ENCODE measurements around the gene DDX23.

Gene DDX23

GRCh38 chr12:48827026-48827425 lies 24.9 kb downstream of the DDX23 start:
- H3K9me3 Mint-ChIP-seq: no peaks in the 10 kb centered on the region
- H3K27me3 Mint-ChIP-seq: no peaks in the 10 kb centered on the region
- ATAC-seq (replicated peaks) (no peak), DNase-seq (no peak)
- H3K27ac Mint-ChIP-seq: peak overlapping the region in 1 of 2 donors; percentile 33
- peaks cover 27% of the 10 kb centered on the region for H3K36me3 Mint-ChIP-seq (ENCODE audit: insufficient read depth)
- peaks cover 22 to 26% of the 10 kb centered on the region in 2 donors for H3K4me1 Mint-ChIP-seq (ENCODE audit: low read depth in 2 of 2)
- H3K4me3 Mint-ChIP-seq: no peak overlapping the region

- H3K27me3 Mint-ChIP-seq: no peaks in the 10 kb centered on the region
- H3K4me1 Mint-ChIP-seq (ENCODE audit: low read depth in 2 of 2): peaks cover 22 to 24% of the 10 kb centered on the region in 2 donors
- peaks cover 20% of the 10 kb centered on the region for H3K36me3 Mint-ChIP-seq (ENCODE audit: insufficient read depth)
- DNase-seq (no peak), ATAC-seq (replicated peaks) (no peak)
- no peak overlapping the region for H3K4me3 Mint-ChIP-seq
- H3K9me3 Mint-ChIP-seq: no peaks in the 10 kb centered on the region
- peak overlapping the region in 1 of 2 donors; percentile 33 for H3K27ac Mint-ChIP-seq
Observed at GRCh38 chr12:48826209-48826855, 25.6 kb downstream of the DDX23 start.

DNA sequence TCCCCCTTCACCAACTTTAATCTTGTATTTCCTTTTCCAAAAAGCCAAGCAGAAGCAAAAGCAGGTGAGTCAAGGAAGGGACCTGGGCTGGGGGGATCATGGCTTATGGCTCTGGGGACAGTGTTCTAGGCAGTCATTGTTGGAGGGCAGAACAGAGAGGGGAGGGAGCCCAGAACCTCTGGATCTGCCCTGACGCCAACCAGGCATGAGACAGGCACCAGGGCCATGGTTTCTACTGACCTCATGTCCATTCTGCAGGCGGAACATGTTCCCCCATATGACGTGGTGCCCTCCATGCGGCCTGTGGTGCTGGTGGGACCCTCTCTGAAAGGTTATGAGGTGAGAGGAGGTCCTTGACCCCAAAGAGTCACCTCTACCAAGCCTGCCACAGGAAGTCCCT lies 27.1 kb downstream of the DDX23 start:
- Mint-ChIP-seq H3K4me1 (ENCODE audit: low read depth in 2 of 2) (peaks cover 20 to 24% of the 10 kb centered on the region in 2 donors), H3K4me3 (no peak overlapping the region), H3K9me3 (no peaks in the 10 kb centered on the region), H3K27ac (peak overlapping the region; percentile 48 to 65), H3K27me3 (no peaks in the 10 kb centered on the region), H3K36me3 (ENCODE audit: insufficient read depth) (peaks cover 8% of the 10 kb centered on the region)
- ATAC-seq (replicated peaks) (no peak), DNase-seq (no peak)

DNA sequence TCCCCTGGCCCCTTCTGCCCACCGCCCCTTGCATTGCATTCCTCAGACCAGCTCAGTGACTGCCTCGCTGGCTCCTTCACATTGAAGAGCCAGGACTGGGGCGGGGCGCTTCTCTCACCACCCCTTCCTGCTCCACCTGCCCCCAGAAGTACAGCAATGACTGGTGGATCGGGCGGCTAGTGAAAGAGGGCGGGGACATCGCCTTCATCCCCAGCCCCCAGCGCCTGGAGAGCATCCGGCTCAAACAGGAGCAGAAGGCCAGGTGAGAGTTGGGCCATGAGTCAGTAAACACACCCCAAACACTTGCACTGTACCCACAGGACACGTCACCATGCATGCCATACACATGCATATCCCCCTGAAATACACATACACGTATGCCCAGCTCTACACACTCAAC lies 27.9 kb downstream of the DDX23 start:
- Mint-ChIP-seq H3K27ac (peak overlapping the region; percentile 48 to 65), H3K9me3 (no peaks in the 10 kb centered on the region), H3K27me3 (no peaks in the 10 kb centered on the region), H3K36me3 (ENCODE audit: insufficient read depth) (peaks cover 3% of the 10 kb centered on the region), H3K4me1 (ENCODE audit: low read depth in 2 of 2) (peaks cover 19 to 23% of the 10 kb centered on the region in 2 donors), H3K4me3 (peak overlapping the region in 1 of 2 donors; percentile 0)
- peak; percentile 91 for ATAC-seq (replicated peaks)
- DNase-seq: peak; percentile 32 to 50 (median 33)

DNA sequence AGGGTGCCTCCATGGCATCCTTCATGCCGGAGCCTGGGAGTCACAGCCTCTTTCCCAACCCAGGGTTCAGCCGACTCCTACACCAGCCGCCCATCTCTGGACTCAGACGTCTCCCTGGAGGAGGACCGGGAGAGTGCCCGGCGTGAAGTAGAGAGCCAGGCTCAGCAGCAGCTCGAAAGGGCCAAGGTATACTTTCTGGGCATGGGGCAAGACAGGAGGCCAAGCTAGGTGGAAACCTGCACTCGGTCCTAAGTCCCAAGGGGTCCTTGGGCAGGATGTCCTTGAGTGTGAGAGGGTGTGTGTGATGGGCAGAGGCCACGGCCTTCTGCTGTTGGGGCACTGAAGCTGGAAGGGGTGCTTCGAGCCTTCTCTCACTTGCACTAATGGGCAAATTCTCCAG lies 28.7 kb downstream of the DDX23 start:
- Mint-ChIP-seq H3K36me3 (ENCODE audit: insufficient read depth) (no peaks in the 10 kb centered on the region), H3K4me1 (ENCODE audit: low read depth in 2 of 2) (peaks cover 18 to 26% of the 10 kb centered on the region in 2 donors), H3K4me3 (no peak overlapping the region), H3K27me3 (no peaks in the 10 kb centered on the region), H3K9me3 (no peaks in the 10 kb centered on the region), H3K27ac (peak overlapping the region; percentile 1 to 48)
- no peak for ATAC-seq (replicated peaks)
- no peak for DNase-seq

GRCh38 chr12:48822711-48823110 lies 29.3 kb downstream of the DDX23 start:
- Mint-ChIP-seq H3K9me3 (no peaks in the 10 kb centered on the region), H3K4me3 (no peak overlapping the region), H3K27ac (peak overlapping the region in 1 of 2 donors; percentile 1), H3K27me3 (no peaks in the 10 kb centered on the region), H3K36me3 (ENCODE audit: insufficient read depth) (peaks cover 3% of the 10 kb centered on the region), H3K4me1 (ENCODE audit: low read depth in 2 of 2) (peaks cover 23 to 31% of the 10 kb centered on the region in 2 donors)
- ATAC-seq (replicated peaks) (no peak), DNase-seq (no peak)

DNA sequence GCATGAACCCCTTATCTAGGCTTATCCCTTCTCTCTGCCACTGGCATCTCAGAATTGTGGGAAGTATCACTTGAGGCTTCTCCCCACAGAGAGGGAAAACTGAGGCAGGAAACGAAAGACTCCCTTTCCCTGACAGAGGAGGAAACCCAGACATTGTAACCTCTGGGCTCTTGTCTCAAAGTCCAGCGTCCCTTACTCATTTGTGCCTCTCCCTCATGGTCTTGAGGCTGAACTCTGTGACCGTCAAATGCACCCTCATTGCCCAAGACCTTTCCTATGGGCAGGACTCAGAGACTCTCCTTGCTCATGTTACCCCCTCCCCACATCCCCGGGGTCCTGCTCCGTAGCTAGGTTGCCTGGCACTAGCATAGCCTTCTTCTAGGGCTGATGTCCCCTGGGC lies 29.8 kb downstream of the DDX23 start:
- DNase-seq (no peak), ATAC-seq (replicated peaks) (no peak)
- H3K27ac Mint-ChIP-seq: peak overlapping the region in 1 of 2 donors; percentile 3
- no peaks in the 10 kb centered on the region for H3K9me3 Mint-ChIP-seq
- H3K36me3 Mint-ChIP-seq (ENCODE audit: insufficient read depth): peaks cover 3% of the 10 kb centered on the region
- no peaks in the 10 kb centered on the region for H3K27me3 Mint-ChIP-seq
- peaks cover 29 to 33% of the 10 kb centered on the region in 2 donors for H3K4me1 Mint-ChIP-seq (ENCODE audit: low read depth in 2 of 2)
- no peak overlapping the region for H3K4me3 Mint-ChIP-seq

DNA sequence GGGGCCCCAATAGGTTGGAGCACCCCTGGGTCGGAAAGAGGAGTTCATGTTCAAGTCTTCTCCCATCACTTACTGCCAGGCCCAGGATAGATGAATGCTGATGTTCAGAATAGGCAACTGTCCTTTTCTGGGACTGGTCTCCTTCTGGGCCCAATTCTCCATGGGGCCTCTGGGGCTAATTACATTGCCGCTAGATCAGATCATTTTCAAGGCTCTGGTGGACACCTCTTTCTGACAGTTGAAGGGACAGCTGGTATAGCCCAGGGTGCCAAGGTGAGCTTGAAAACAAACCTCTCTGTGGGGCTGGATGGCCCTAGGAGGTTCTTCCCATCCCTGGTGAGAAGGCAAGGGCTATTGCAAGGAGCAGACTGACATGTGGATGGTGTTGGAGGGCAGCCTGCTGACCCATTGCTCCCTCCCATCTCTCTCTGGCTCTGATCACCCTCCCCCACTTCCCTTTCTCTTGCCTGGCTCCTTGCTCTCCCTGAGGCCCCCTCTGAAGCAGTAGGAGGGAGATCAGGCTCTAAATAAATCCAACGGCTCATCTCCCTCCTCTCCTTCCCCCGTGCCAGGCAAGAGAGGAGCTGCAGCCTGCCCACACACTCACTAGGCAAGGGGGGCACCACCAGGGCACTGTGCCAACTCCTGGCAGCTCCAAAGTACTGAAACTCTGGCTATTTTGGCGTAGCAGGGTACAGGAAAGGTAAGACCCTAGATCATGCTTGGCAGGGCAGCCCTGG lies 31.8 kb downstream of the DDX23 start:
- no peak for ATAC-seq (replicated peaks)
- H3K27ac Mint-ChIP-seq: peak overlapping the region in 1 of 2 donors; percentile 75
- no peak for DNase-seq
- no peaks in the 10 kb centered on the region for H3K27me3 Mint-ChIP-seq
- no peaks in the 10 kb centered on the region for H3K9me3 Mint-ChIP-seq
- peaks cover 36 to 41% of the 10 kb centered on the region in 2 donors for H3K4me1 Mint-ChIP-seq (ENCODE audit: low read depth in 2 of 2)
- H3K36me3 Mint-ChIP-seq (ENCODE audit: insufficient read depth): peaks cover 3% of the 10 kb centered on the region
- peak overlapping the region; percentile 89 to 93 for H3K4me3 Mint-ChIP-seq

DNA sequence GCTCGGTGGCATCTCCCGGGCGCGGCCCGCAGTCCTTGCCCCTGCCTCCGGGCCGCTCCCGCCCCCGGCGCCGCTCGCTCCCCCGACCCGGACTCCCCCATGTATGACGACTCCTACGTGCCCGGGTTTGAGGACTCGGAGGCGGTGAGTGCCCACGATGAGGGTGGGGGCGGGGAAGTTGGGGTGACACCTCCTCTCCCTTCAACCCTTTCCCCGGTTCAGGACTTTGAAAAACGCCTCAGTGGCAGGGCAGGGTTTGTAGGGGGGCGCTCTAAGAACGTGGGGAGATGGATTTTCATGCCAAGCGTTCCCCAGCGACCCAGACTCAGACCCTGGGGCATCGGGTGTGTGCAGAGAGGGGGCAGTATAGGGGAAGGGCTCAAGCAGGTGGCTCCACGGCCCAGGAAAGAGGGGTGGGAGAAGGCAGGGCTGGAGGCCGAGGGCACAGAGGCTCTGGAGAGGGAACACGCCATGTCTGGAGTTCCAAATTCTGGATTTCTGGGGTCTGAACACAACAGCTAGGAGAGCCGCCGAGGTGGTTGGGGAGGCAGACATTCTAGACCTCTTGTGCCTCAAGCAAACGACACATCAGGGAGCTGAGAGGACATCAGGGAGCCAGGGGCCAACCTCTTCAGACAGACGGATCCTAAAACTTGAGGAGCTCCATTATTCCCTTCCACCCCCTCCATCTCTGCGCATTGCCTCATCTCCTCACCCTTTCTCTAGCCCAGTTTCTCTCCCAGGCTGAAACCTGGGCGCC lies 33.0 kb downstream of the DDX23 start:
- ATAC-seq (replicated peaks): no peak
- peaks cover 34 to 42% of the 10 kb centered on the region in 2 donors for H3K4me1 Mint-ChIP-seq (ENCODE audit: low read depth in 2 of 2)
- H3K27me3 Mint-ChIP-seq: no peaks in the 10 kb centered on the region
- peak overlapping the region; percentile 45 to 46 for H3K27ac Mint-ChIP-seq
- DNase-seq: no peak
- peak overlapping the region; percentile 89 to 93 for H3K4me3 Mint-ChIP-seq
- peaks cover 9% of the 10 kb centered on the region for H3K36me3 Mint-ChIP-seq (ENCODE audit: insufficient read depth)
- H3K9me3 Mint-ChIP-seq: no peaks in the 10 kb centered on the region

- peak; percentile 75 to 76 (median 75) for DNase-seq
- Mint-ChIP-seq H3K4me1 (ENCODE audit: low read depth in 2 of 2) (peaks cover 35 to 42% of the 10 kb centered on the region in 2 donors), H3K36me3 (ENCODE audit: insufficient read depth) (peaks cover 9% of the 10 kb centered on the region), H3K4me3 (peak within 1 kb of the TSS; percentile 89 to 93), H3K9me3 (no peaks in the 10 kb centered on the region), H3K27me3 (no peaks in the 10 kb centered on the region), H3K27ac (peak within 1 kb of the TSS; percentile 70 to 81)
- peak; percentile 69 for ATAC-seq (replicated peaks)
Observed at GRCh38 chr12:48817873-48818830, 33.8 kb downstream of the DDX23 start, which contains the start of gene CACNB3. Gene CACNB3 (plus strand): TSS chr12:48818496. CDS start chr12:48818930, 434 bp downstream.

DNA sequence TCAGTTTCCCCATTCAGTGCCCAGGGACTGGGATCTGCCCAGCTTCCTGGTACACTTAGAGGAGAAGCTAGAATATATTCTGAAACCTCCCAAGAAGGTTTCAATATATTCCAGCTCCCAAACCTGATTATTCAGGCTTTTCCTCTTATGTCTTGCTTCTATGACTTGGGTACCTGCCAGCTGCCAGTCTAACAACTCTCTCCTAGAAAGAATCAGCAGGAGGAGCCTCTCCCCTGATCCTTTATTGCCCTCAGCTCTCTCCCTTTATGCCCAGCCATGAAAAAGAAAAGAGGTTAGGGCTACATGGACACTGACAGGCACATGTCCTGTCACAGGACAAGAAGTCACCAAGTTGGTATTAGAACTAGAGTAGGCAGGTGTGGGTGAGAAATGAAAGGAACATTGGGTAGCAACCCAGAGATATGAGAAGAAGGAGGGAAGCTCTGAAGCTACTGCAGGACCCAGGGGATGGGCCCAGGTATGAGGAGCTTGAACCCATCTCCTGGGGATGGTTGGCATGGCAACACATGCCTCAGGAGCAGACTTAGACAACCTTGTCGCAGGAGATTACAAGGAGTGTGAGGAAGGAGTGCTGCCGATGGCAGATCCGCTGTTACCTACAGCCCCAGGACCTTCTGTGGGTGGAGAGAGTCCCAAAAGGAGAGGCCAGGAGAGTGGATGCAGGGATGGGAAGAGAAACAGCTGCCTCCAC lies 35.7 kb downstream of the DDX23 start:
- Mint-ChIP-seq H3K4me1 (ENCODE audit: low read depth in 2 of 2) (peaks cover 35 to 38% of the 10 kb centered on the region in 2 donors), H3K27ac (peak overlapping the region; percentile 91 to 93)
- no peak for DNase-seq

More for the DNA sequence above, 35.7 kb downstream of the DDX23 start:
- no peak for ATAC-seq (replicated peaks)
- no peaks in the 10 kb centered on the region for H3K27me3 Mint-ChIP-seq
- H3K4me3 Mint-ChIP-seq: peak overlapping the region; percentile 93 to 94
- H3K9me3 Mint-ChIP-seq: no peaks in the 10 kb centered on the region
- peaks cover 9% of the 10 kb centered on the region for H3K36me3 Mint-ChIP-seq (ENCODE audit: insufficient read depth)
